Measurements from ENCODE around the gene MOB4. TPM values are rescaled to one million over a fixed set of nuclear protein-coding genes. Genes with fewer than 3 reads are reported as not detected.

Gene MOB4
- polyA plus RNA-seq, 1 of the 3 experiments (the other 2 are of a cell fraction), result 22.0 TPM

- ChIA-PET CTCF (no interaction called here), POLR2A (no interaction called here)
- Histone ChIP-seq H3K27me3 (ENCODE audit: insufficient read depth) (no peaks in the 10 kb centered on the region), H3K4me3 (ENCODE audit: low read depth in 2 of 2, low read length in 1 of 2) (no peak overlapping the region; a peak in 2 of 4 replicates), H3K9me2 (no peaks in the 10 kb centered on the region), H3K79me2 (ENCODE audit: insufficient read depth) (peaks cover 88% of the 10 kb centered on the region), H3K9me3 (no peaks in the 10 kb centered on the region), H3K36me3 (replicated peaks in 1 of 2; ENCODE audit: control insufficient read depth in 1 of 2, insufficient read depth in 2 of 2, low read length in 1 of 2) (peaks cover 58 to 61% of the 10 kb centered on the region in 2 experiments), H4K20me1 (ENCODE audit: insufficient read depth) (peaks cover 35% of the 10 kb centered on the region), H3K4me1 (ENCODE audit: control insufficient read depth in 1 of 2, insufficient read depth in 2 of 2, low read depth in 1 of 2, low read length in 1 of 2) (peaks cover 15 to 22% of the 10 kb centered on the region in 2 experiments), H3F3A (replicated peaks; ENCODE audit: insufficient read depth) (peaks cover 13% of the 10 kb centered on the region), H2AFZ (ENCODE audit: low read depth) (no peak overlapping the region), H3K4me2 (peak overlapping the region; percentile 90), H3K9ac (no peak overlapping the region), H3K27ac (ENCODE audit: low read depth in 2 of 2, low read length in 1 of 2) (no peak overlapping the region)
- TF ChIP-seq NFIC (IDR thresholded peaks at IDR 0.05; ENCODE audit: borderline replicate concordance) (no peak), TCF12 (IDR thresholded peaks at IDR 0.05) (no peak), REST (IDR thresholded peaks at IDR 0.05; ENCODE audit: low read depth, low read length) (no peak), MXI1 (IDR thresholded peaks at IDR 0.05; ENCODE audit: low read depth, low read length) (no peak)
- TF ChIP-seq, protein P1, sequence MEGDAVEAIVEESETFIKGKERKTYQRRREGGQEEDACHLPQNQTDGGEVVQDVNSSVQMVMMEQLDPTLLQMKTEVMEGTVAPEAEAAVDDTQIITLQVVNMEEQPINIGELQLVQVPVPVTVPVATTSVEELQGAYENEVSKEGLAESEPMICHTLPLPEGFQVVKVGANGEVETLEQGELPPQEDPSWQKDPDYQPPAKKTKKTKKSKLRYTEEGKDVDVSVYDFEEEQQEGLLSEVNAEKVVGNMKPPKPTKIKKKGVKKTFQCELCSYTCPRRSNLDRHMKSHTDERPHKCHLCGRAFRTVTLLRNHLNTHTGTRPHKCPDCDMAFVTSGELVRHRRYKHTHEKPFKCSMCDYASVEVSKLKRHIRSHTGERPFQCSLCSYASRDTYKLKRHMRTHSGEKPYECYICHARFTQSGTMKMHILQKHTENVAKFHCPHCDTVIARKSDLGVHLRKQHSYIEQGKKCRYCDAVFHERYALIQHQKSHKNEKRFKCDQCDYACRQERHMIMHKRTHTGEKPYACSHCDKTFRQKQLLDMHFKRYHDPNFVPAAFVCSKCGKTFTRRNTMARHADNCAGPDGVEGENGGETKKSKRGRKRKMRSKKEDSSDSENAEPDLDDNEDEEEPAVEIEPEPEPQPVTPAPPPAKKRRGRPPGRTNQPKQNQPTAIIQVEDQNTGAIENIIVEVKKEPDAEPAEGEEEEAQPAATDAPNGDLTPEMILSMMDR (IDR thresholded peaks at IDR 0.05), result no peak
- DNase-seq, result no peak
Observed at GRCh38 chr2:197496695-197497094, 19.2 kb upstream of the MOB4 start.

- H4K20me1 ChIP-seq (ENCODE audit: insufficient read depth), result peaks cover 35% of the 10 kb centered on the region
- peak overlapping the region; percentile 73; the same call in 1 of the 2 replicates for H3K9ac ChIP-seq
- TF ChIP-seq, protein P2, sequence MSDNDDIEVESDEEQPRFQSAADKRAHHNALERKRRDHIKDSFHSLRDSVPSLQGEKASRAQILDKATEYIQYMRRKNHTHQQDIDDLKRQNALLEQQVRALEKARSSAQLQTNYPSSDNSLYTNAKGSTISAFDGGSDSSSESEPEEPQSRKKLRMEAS (IDR thresholded peaks at IDR 0.05; ENCODE audit: low read depth), result no peak
- TF ChIP-seq ELF1 (IDR thresholded peaks at IDR 0.05) (no peak), TCF12 (IDR thresholded peaks at IDR 0.05) (no peak), TAF1 (IDR thresholded peaks at IDR 0.05; ENCODE audit: borderline replicate concordance, low read depth, low read length) (no peak)
- H2AFZ ChIP-seq (ENCODE audit: low read depth), result no peak overlapping the region
- peaks cover 16% of the 10 kb centered on the region for H3F3A ChIP-seq (replicated peaks; ENCODE audit: insufficient read depth)
- no peaks in the 10 kb centered on the region for H3K9me3 ChIP-seq
- DNase-seq, result no peak
- peaks cover 92% of the 10 kb centered on the region for H3K79me2 ChIP-seq (ENCODE audit: insufficient read depth)
- 5% methylated on average over 2 of the region's 2 CpGs for WGBS (ENCODE audit: low lambda C conversion rate)
- ChIA-PET POLR2A (no interaction called here), CTCF (no interaction called here)
- peaks cover 21 to 28% of the 10 kb centered on the region in 2 experiments for H3K4me1 ChIP-seq (ENCODE audit: control insufficient read depth in 1 of 2, insufficient read depth in 2 of 2, low read depth in 1 of 2, low read length in 1 of 2)
- peaks cover 57 to 64% of the 10 kb centered on the region in 2 experiments for H3K36me3 ChIP-seq (replicated peaks in 1 of 2; ENCODE audit: control insufficient read depth in 1 of 2, insufficient read depth in 2 of 2, low read length in 1 of 2)
- peak overlapping the region; percentile 71 to 92; a peak in 2 of 4 replicates for H3K4me3 ChIP-seq (ENCODE audit: low read depth in 2 of 2, low read length in 1 of 2)
- no peak overlapping the region; a peak in 1 of 4 replicates for H3K27ac ChIP-seq (ENCODE audit: low read depth in 2 of 2, low read length in 1 of 2)
- H3K4me2 ChIP-seq, result peak overlapping the region; percentile 90
- H3K9me2 ChIP-seq, result no peaks in the 10 kb centered on the region
- no peaks in the 10 kb centered on the region for H3K27me3 ChIP-seq (ENCODE audit: insufficient read depth)
Observed at GRCh38 chr2:197497326-197497725, 18.5 kb upstream of the MOB4 start.
